K562 (cell line): ENCODE measurements around the gene EFHD2. TPM values are rescaled to one million over a fixed set of nuclear protein-coding genes. Genes with fewer than 3 reads are reported as not detected.

Experiments used
- BCOR ChIP-seq: fragments of 450-650 bp; IDR thresholded peaks from 2 replicates; pipeline ENCODE4 v1.6.1; 2016
- CREM ChIP-seq: IDR thresholded peaks from 2 replicates; pipeline ENCODE4 v1.6.1; 2014; ENCODE audit warnings: antibody characterized with exemption, low read depth
- E4F1 ChIP-seq: fragments of 250-450 bp; sonication (Bioruptor Pico); IDR thresholded peaks from 2 replicates; pipeline ENCODE4 v1.5.0; 2021; ENCODE audit warnings: mild to moderate bottlenecking, borderline replicate concordance
- EZH2 ChIP-seq: IDR thresholded peaks from 2 replicates; pipeline ENCODE4 v1.6.1; 2012; ENCODE audit warnings: low read depth, mild to moderate bottlenecking, inconsistent platforms, low read length, borderline replicate concordance
- FOSL1 ChIP-seq: fragments of 200-800 bp; sonication (Bioruptor generic); conservative IDR thresholded peaks from 2 replicates; pipeline ENCODE4 v1.6.1; 2016; ENCODE audit warnings: missing genetic modification characterization, missing compliant biosample characterization
- GABPA ChIP-seq: fragments of 200-800 bp; sonication (Bioruptor generic); conservative IDR thresholded peaks from 2 replicates; pipeline ENCODE4 v1.6.1; 2016; ENCODE audit warnings: low read depth, missing genetic modification characterization, missing compliant biosample characterization
- HBP1 ChIP-seq: fragments of 450-650 bp; formaldehyde crosslinking; IDR thresholded peaks from 2 replicates; pipeline ENCODE4 v1.4.0; 2022; ENCODE audit warnings: missing genetic modification characterization
- MTA3 ChIP-seq: fragments of 450-650 bp; formaldehyde crosslinking; IDR thresholded peaks from 2 replicates; pipeline ENCODE4 v1.6.1; 2017; ENCODE audit warnings: mild to moderate bottlenecking, borderline replicate concordance
- NFE2 ChIP-seq: IDR thresholded peaks from 2 replicates; pipeline ENCODE4 v1.6.1; 2014; ENCODE audit warnings: antibody characterized with exemption, low read depth
- NFIC ChIP-seq: fragments of 450-650 bp; IDR thresholded peaks from 2 replicates; pipeline ENCODE4 v1.6.1; 2017; ENCODE audit warnings: mild to moderate bottlenecking, inconsistent platforms
- NRF1 ChIP-seq, 2 experiments: fragments of 450-650 bp; IDR thresholded peaks in 1 of 2; conservative IDR thresholded peaks in 1 of 2; 2 replicates each; pipeline ENCODE4 v1.6.1; 2014; ENCODE audit warnings: mild to moderate bottlenecking in 2 of 2
- PCBP1 ChIP-seq: fragments of 200-400 bp; formaldehyde crosslinking; IDR thresholded peaks from 2 replicates; pipeline ENCODE4 v1.6.1; 2018; ENCODE audit warnings: mild to moderate bottlenecking, low read depth, low read length; ENCODE audit not compliant: poor library complexity, severe bottlenecking
- TAF7 ChIP-seq: fragments of 450-650 bp; IDR thresholded peaks from 2 replicates; pipeline ENCODE4 v1.6.1; 2016; ENCODE audit warnings: missing genetic modification characterization, missing compliant biosample characterization
- TRIM24 ChIP-seq, 2 experiments: fragments of 450-650 bp; IDR thresholded peaks; 2 replicates each; pipeline ENCODE4 v1.6.1; 2016
- ZNF121 ChIP-seq: sonication (generic); formaldehyde crosslinking; conservative IDR thresholded peaks from 2 replicates; pipeline ENCODE4 v1.8.0; 2022; ENCODE audit warnings: missing genetic modification reagents
- ZNF407 ChIP-seq: fragments of 450-650 bp; IDR thresholded peaks from 2 replicates; pipeline ENCODE4 v1.6.1; 2016; ENCODE audit warnings: low read depth
- polyA plus RNA-seq, 8 experiments: library from polyadenylated mRNA; depleted of rRNA in 4 of 8; stranded (reverse) in 5 of 8; unstranded in 3 of 8; fragments of >200 nt; fragmentation: Nextera tagmentation in 2 of 8; fragmentation: Illumina TruSeq in 1 of 8; extraction: Ambion mirVana in 2 of 8; extraction: Trizol in 1 of 8; gene quantifications; 2 replicates each; pipeline versions ENCODE4 v1.2.1 to v1.2.3, GENCODE V29; 2011 to 2014; ENCODE audit warnings: inconsistent platforms in 1 of 8, missing spikeins in 1 of 8
- total RNA-seq, 7 experiments: library from RNA; depleted of rRNA in 6 of 7; stranded (reverse); fragments of >200 nt in 6 of 7; fragmentation: Illumina TruSeq in 2 of 7; extraction: Trizol in 2 of 7; gene quantifications; 2 replicates each; pipeline versions ENCODE4 v1.2.1 to v1.2.3, GENCODE V29; 2011 to 2021; ENCODE audit warnings: low replicate concordance in 1 of 7

The EFHD2 gene
- total and polyA plus RNA-seq, 9 of the 15 experiments (the other 6 are each of a cell fraction or from before 2014, with no cell fraction given), result 1.7 to 73.5 (median 25.2) TPM

GRCh38 chr1:15417059-15417934, 7.6 kb downstream of the EFHD2 start (continued):
- no peak for TF ChIP-seq E4F1 (CRISPR knock-in tag)
- TF ChIP-seq TRIM24 (IDR thresholded peaks at IDR 0.05), result no peak
- TF ChIP-seq PCBP1, result no peak
- no peak for TF ChIP-seq TAF7 (tag)
- peak; percentile 71 for TF ChIP-seq CREM
- TF ChIP-seq NFE2, result peak; percentile 18; the same call in 1 of the 2 replicates
- no peak for TF ChIP-seq EZH2
- 0 out of 2 replicates have a peak, but pooled peaks have one; percentile 43 for TF ChIP-seq NFIC
- TF ChIP-seq BCOR, result no peak
- peak; percentile 93 for TF ChIP-seq FOSL1 (tag)
- TF ChIP-seq GABPA (tag), result peak; percentile 75
- no peak for TF ChIP-seq ZNF121 (CRISPR knock-in tag)
- TF ChIP-seq HBP1 (CRISPR knock-in tag), result peak; percentile 69; the same call in 1 of the 2 replicates
- TF ChIP-seq ZNF407, result no peak
- peak; percentile 45; the same call in 1 of the 2 replicates for TF ChIP-seq MTA3
- no peak for TF ChIP-seq NRF1 (conservative IDR thresholded peaks at IDR 0.05 in 1 of 2, IDR thresholded peaks at IDR 0.05 in 1 of 2)
